Measurements from ENCODE around the gene KRTAP16-1. TPM values are rescaled to one million over a fixed set of nuclear protein-coding genes. Genes with fewer than 3 reads are reported as not detected.

Gene KRTAP16-1
- total and polyA plus RNA-seq, 10 of the 15 experiments (the other 5 are each of a cell fraction or from before 2014, with no cell fraction given), result 0.23 TPM; not detected in 9

GRCh38 chr17:41302981-41303380, 6.1 kb downstream of the KRTAP16-1 start (continued):
- TF ChIP-seq USF2 (IDR thresholded peaks at IDR 0.05; ENCODE audit: borderline replicate concordance, low read depth, low read length) (no peak), MTA3 (IDR thresholded peaks at IDR 0.05; ENCODE audit: borderline replicate concordance, low read length) (no peak), NFYB (IDR thresholded peaks at IDR 0.05; ENCODE audit: insufficient read depth, low read depth, low read length) (no peak), EP300 (IDR thresholded peaks at IDR 0.05; ENCODE audit: borderline replicate concordance in 1 of 2, control insufficient read depth in 1 of 2, low read depth in 2 of 2, low read length in 2 of 2) (no peak), E2F4 (IDR thresholded peaks at IDR 0.05; ENCODE audit: low read depth, low read length) (no peak), FOS (IDR thresholded peaks at IDR 0.05; ENCODE audit: borderline replicate concordance, extremely low read depth, insufficient read length) (no peak)

GRCh38 chr17:41301916-41302901, 6.9 kb downstream of the KRTAP16-1 start, which contains the start of gene KRTAP29-1:
Gene KRTAP29-1 (minus strand): TSS chr17:41302851. CDS start chr17:41302851, 0 bp downstream.
- Histone ChIP-seq H3K79me2 (ENCODE audit: control insufficient read depth, insufficient read depth, low read length) (no peaks in the 10 kb centered on the region), H4K20me1 (ENCODE audit: control insufficient read depth, insufficient read depth) (no peaks in the 10 kb centered on the region), H3K27ac (ENCODE audit: control insufficient read depth, insufficient read depth) (no peak within 1 kb of the TSS), H3K36me3 (ENCODE audit: control insufficient read depth in 2 of 2, insufficient read depth in 2 of 2, low read length in 1 of 2) (no peaks in the 10 kb centered on the region), H3K27me3 (replicated peaks in 1 of 2; ENCODE audit: control insufficient read depth in 2 of 2, insufficient read depth in 2 of 2, low read length in 1 of 2) (peaks cover 0 to 2% of the 10 kb centered on the region in 2 experiments; a peak in 1 of 4 replicates), H3K9ac (ENCODE audit: control insufficient read depth, insufficient read depth, low read length) (no peak within 1 kb of the TSS), H2AFZ (ENCODE audit: control insufficient read depth, low read depth, low read length) (no peak within 1 kb of the TSS), H3K9me3 (replicated peaks; ENCODE audit: control insufficient read depth, insufficient read depth, low read length) (no peaks in the 10 kb centered on the region; the same call in 2 of the 3 replicates), H3K4me1 (ENCODE audit: control insufficient read depth, insufficient read depth, low read length) (no peaks in the 10 kb centered on the region), H3K4me2 (ENCODE audit: control insufficient read depth, insufficient read depth) (no peak within 1 kb of the TSS), H3K4me3 (no peak within 1 kb of the TSS)
- ATAC-seq, result no peak
- ChIA-PET SMC1A (ENCODE audit: uncharacterized antibody, unreplicated experiment) (no interaction called here), RAD21 (ENCODE audit: unreplicated experiment) (no interaction called here), CTCF (no interaction called here), POLR2A (no interaction called here)
- BruUV-seq (replicated peaks), result no TSS peak
- in situ Hi-C loops (cut with MboI) (no loop called here), intact Hi-C loops (cut with micrococcal nuclease; ENCODE audit: unreplicated experiment) (no loop called here)
- FAIRE-seq, result no peak
- TF ChIP-seq TCF12 (IDR thresholded peaks at IDR 0.05; ENCODE audit: low read depth, low read length) (no peak), TBL1XR1 (IDR thresholded peaks at IDR 0.05; ENCODE audit: low read depth, low read length) (no peak), SIX5 (IDR thresholded peaks at IDR 0.05; ENCODE audit: low read depth, low read length, severe bottlenecking) (no peak), JUNB (IDR thresholded peaks at IDR 0.05) (no peak), YY1 (IDR thresholded peaks at IDR 0.05; ENCODE audit: low read depth, low read length) (no peak), SUZ12 (IDR thresholded peaks at IDR 0.05; ENCODE audit: unreplicated experiment) (no peak), RUNX3 (IDR thresholded peaks at IDR 0.05; ENCODE audit: low read length) (no peak)
- no peak for DNase-seq (ENCODE audit: low read depth, low spot score)
- WGBS (ENCODE audit: insufficient coverage, insufficient replicate concordance, low lambda C conversion rate, missing lambda C conversion rate), result 12% methylated on average over 11 of the region's 11 CpGs
